D721Med (cell line): ENCODE measurements around the gene BASP1.
"Not testable (repeated sequence)": the region's sequence is repeated elsewhere in the genome, so short reads cannot be mapped to it uniquely, and the experiment has no call there.

Source experiments
- DNase-seq: peaks from one replicate; pipeline ENCODE4 v3.0.0; 2011; ENCODE audit warnings: low spot score; ENCODE audit not compliant: insufficient read length
- FAIRE-seq: peaks from 2 replicates; lab custom pipeline; 2011; peaks lifted over from hg19 to GRCh38; lab: Jason Lieb, UNC
- TF ChIP-seq, protein P1 (sequence below): IDR thresholded peaks from 2 replicates; pipeline ENCODE4 v1.5.1; 2012; ENCODE audit warnings: mild to moderate bottlenecking, control low read depth; ENCODE audit not compliant: insufficient read depth; ENCODE audit errors: missing control alignments

Gene BASP1

DNA sequence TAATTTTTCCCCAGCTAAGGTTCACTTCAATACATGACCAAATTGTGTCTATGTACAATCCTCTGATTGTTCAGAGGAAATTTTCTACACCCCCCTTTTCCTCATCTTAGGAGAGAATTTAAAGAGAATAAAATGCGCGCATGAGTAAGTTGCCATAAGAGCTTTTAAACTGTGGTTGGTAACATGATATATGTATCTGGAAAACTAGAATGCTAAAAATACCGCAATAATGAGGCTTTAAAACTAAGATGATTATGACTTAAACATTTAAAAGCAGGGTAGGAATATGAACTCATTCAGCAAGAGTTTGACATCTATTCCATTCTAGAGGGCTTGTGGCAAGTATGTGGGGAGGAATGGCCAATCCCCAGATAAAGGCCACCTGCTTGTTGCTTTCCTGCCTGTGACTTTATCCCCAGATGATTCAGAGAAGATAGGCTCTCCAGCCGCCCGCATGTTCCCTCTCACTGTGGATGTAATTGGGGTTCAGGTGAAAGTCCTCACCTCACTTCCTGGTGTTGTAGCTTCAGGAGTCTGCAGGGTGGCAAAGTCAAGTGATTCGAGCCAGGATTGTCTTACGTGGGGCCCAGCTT, 26.5 kb upstream of the BASP1 start:
- DNase-seq: no peak
- TF ChIP-seq, protein P1, sequence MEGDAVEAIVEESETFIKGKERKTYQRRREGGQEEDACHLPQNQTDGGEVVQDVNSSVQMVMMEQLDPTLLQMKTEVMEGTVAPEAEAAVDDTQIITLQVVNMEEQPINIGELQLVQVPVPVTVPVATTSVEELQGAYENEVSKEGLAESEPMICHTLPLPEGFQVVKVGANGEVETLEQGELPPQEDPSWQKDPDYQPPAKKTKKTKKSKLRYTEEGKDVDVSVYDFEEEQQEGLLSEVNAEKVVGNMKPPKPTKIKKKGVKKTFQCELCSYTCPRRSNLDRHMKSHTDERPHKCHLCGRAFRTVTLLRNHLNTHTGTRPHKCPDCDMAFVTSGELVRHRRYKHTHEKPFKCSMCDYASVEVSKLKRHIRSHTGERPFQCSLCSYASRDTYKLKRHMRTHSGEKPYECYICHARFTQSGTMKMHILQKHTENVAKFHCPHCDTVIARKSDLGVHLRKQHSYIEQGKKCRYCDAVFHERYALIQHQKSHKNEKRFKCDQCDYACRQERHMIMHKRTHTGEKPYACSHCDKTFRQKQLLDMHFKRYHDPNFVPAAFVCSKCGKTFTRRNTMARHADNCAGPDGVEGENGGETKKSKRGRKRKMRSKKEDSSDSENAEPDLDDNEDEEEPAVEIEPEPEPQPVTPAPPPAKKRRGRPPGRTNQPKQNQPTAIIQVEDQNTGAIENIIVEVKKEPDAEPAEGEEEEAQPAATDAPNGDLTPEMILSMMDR: no peak
- FAIRE-seq: no peak

DNA sequence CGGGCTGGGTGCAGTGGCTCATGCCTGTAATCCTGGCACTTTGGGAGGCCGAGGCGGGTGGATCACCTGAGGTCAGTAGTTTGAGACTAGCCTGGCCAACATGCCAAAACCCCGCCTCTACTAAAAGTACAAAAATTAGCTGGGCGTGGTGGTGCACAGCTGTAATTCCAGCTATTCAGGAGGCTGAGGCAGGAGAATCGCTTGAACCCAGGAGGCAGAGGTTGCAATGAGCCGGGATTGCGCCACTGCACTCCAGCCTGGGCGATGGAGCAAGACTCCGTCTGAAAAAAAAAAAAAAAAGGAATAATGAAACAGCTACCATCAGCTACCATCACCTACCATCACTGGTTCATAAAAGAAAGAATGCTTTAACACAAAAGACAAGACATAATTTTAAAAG, 25.9 kb upstream of the BASP1 start:
- FAIRE-seq, DNase-seq: not testable (repeated sequence)

DNA sequence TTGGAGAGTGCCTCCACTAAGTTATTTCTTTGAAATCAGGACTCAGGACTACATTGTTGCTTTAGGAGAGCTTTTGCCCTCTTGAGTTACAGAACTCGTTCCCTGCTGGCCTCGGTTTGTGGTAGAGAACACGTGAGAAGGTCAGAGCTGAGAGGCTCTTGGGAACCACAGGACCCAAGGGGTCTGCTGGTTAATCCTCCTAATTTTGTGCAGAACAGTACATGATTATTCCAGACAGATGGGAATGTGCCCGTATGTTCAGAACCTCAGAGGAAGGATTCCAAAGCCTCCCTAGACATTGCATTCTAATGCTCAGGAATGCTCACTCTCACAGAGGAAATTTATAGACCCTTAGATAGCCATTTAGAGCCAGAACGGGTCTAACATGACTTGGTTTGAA, 25.2 kb upstream of the BASP1 start:
- FAIRE-seq (no peak), DNase-seq (no peak)
- TF ChIP-seq, protein P1: no peak

DNA sequence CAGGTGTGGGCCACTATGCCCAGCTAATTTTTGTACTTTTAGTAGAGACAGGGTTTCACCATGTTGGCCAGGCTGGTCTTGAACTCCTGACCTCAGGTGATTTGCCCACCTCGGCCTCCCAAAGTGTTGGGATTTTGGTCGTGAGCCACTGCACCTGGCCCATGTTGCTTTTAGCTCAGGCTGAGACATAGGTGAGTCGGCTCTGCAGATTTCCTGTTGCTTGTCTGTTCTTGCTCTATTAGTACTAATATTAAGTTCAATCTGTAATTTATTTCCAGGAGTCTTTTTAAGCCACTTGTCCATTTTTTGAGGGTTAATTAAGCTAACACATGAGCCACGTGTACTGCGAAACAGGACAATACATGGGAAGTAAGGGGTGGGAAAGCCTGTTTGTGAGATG, 21.4 kb upstream of the BASP1 start:
- TF ChIP-seq, protein P1: no peak
- FAIRE-seq (no peak), DNase-seq (no peak)

DNA sequence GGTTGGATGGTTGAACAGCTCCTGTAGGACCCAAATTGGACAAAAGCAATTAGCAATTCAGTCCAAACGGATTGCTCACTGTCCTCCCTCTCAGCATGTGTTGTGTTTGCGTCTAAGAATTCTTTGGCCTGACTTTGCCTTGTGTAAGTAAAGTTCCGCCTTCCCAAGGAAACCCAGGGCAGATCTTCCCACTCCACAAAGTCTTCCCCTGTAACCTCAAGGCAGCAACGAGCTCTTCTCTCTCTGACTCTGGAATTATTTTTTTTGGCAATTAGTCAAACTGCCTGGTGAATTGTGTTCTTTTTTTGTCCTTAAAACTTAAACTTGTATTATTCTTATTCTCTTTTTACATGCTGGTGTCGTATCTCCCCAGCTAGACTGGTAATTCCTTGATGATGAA, 20.7 kb upstream of the BASP1 start:
- FAIRE-seq: no peak

DNA sequence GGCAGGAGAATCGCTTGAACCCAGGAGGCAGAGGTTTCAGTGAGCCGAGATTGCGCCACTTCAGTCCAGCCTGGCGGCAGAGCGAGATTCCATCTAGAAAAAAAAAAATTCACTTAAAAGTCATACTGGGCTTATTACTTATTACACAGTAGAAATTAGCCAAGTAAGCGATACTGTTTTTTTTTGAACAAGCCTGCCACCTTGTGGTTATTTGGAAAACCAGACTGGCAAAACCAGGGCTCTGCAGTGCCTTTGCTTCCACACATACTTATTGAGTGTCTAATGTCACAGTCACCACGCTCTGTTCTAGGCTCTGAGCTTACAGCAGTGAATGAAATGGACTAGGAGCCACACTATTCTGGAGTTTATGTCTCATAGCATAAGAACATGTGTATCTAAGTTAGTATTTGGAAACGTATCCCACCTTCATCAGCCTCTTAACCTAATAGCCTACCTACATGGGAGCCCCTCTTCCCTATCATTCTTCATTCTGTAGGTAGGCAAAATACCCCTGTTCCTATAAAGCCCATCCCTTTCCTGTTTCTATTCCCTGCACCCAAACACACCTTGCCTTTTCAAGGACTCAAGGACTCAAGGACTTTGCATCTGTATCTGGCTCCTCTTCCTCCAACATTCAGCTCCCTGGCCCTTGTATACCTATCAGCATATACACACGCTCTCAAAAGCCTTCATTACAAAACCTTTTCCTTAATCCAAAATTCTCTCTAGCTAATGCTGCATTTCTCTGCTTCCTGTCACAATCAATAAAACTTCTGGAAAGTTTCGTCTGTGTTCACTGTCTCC, 13.9 kb upstream of the BASP1 start:
- TF ChIP-seq, protein P1: peak; percentile 80
- DNase-seq (peak; percentile 58), FAIRE-seq (peak; percentile 46)

More for the DNA sequence above, 20.7 kb upstream of the BASP1 start:
- DNase-seq: no peak
- TF ChIP-seq, protein P1: no peak

DNA sequence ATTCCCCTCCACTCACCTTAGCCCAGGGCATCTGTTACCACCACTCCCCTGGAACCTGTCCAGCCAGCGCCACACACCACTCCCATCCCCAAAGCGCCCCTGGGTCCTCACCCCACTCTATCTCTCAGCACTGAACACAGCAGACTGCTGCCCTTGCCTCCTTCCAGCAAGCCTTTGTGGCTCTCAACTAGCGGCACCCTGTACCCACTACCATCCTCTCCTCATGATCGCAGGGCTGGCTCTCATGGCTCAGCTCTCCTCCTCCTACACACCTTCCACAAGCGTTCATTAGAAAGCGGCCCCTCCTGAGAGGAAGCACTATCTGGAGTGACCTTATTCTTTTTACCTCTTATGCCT, 13.3 kb upstream of the BASP1 start:
- FAIRE-seq (no peak), DNase-seq (no peak)
- TF ChIP-seq, protein P1: no peak
